Measurements from ENCODE around the gene TBC1D23. TPM values are rescaled to one million over a fixed set of nuclear protein-coding genes. Genes with fewer than 3 reads are reported as not detected.

TBC1D23 gene
- total and polyA plus RNA-seq, 11 donors: 13.6 to 41.7 (median 32.9) TPM

DNA sequence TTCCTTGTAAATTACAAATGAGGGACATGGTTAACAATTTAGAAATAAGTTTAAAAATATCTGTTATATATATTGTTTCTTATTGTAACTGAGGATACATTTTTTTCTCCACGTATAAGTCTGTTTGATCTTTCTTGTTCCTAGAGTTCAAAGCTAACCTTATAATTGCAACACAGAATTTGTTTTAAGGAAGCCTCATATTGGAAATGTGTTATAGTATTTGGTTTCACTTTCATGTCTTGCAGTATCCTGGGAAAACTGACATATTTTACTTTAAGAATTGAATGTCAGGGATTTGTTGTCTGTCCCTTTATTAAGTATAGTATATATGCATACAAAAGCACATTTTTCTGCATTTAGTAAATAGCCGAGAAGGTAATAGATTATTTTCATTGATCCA, 50.2 kb downstream of the TBC1D23 start:
- intact Hi-C loops (cut with DNase I): loop anchor here in 2 of 10 donors (5.0 to 10.0 kb wide), 2 partner anchors 281 to 284 kb away; no protein-coding TSS in a partner anchor
- 62 to 76% (median 68%) methylated on average over 2 of the region's 2 CpGs for WGBS, 4 donors
- ATAC-seq (no peak), DNase-seq (no peak)
- Histone ChIP-seq H3K4me1 (no peaks in the 10 kb centered on the region), H3K4me3 (no peak overlapping the region), H3K27ac (no peak overlapping the region), H3K9me3 (no peaks in the 10 kb centered on the region), H3K36me3 (peaks cover 0 to 99% (median 64%) of the 10 kb centered on the region in 9 donors), H3K27me3 (no peaks in the 10 kb centered on the region)
- no peak for TF ChIP-seq POLR2A (IDR thresholded peaks at IDR 0.05)
- TF ChIP-seq, protein P1, sequence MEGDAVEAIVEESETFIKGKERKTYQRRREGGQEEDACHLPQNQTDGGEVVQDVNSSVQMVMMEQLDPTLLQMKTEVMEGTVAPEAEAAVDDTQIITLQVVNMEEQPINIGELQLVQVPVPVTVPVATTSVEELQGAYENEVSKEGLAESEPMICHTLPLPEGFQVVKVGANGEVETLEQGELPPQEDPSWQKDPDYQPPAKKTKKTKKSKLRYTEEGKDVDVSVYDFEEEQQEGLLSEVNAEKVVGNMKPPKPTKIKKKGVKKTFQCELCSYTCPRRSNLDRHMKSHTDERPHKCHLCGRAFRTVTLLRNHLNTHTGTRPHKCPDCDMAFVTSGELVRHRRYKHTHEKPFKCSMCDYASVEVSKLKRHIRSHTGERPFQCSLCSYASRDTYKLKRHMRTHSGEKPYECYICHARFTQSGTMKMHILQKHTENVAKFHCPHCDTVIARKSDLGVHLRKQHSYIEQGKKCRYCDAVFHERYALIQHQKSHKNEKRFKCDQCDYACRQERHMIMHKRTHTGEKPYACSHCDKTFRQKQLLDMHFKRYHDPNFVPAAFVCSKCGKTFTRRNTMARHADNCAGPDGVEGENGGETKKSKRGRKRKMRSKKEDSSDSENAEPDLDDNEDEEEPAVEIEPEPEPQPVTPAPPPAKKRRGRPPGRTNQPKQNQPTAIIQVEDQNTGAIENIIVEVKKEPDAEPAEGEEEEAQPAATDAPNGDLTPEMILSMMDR (IDR thresholded peaks at IDR 0.05): no peak

DNA sequence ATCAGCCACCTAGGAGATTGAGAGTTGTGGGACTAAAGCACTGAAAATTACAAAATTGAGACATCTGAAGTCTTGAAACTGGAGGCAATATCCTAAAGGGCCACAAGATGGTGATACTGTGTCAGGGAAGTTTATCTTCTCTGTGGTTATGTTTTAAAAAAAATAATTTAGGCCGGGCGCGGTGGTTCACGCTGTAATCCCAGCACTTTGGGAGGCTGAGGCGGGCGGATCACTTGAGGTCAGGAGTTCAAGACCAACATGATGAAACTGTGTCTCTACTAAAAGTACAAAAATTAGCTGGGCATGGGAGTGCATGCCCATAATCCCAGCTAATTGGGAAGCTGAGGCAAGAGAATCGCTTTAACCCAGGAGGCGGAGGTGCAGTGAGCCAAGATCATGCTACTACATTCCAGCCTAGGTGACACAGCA, 55.9 kb downstream of the TBC1D23 start:
- 33 to 42% (median 39%) methylated on average over 8 of the region's 8 CpGs for WGBS, 4 donors
- ATAC-seq (peak; percentile 47 to 86 (median 68)), DNase-seq (peak in 1 of 5 donors; percentile 17)
- intact Hi-C loops (cut with DNase I): loop anchor here in 9 of 10 donors (2.0 to 10.0 kb wide), 4 partner anchors 271 to 278 kb away; no protein-coding TSS in a partner anchor
- Histone ChIP-seq H3K9me3 (no peaks in the 10 kb centered on the region), H3K36me3 (peaks cover 3 to 89% (median 56%) of the 10 kb centered on the region in 9 donors), H3K27ac (no peak overlapping the region), H3K4me1 (peaks cover 0 to 10% (median 0%) of the 10 kb centered on the region in 12 donors), H3K27me3 (no peaks in the 10 kb centered on the region), H3K4me3 (no peak overlapping the region)
- no peak for TF ChIP-seq POLR2A (IDR thresholded peaks at IDR 0.05)
- TF ChIP-seq, protein P1 (IDR thresholded peaks at IDR 0.05): peak; percentile 47 to 76 (median 62)

DNA sequence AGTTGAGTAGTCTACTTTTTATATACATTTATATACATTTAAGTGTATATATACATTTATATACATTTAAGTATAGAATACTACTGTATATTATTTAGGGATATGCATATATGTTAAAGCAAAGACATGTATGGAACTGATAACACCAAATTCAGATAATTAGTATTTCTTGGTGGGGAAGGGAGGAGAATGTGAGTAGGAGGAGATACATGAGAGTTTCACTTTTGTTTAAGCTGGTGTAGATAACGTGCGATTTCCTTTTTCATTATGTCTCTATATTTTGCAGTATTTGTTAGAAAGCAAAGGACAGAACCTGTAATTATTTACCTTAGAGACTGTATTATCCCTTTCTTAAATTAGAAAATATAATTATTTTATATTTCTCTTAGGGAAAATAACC, 57.1 kb downstream of the TBC1D23 start:
- Histone ChIP-seq H3K36me3 (peaks cover 3 to 89% (median 63%) of the 10 kb centered on the region in 9 donors), H3K9me3 (no peaks in the 10 kb centered on the region), H3K4me1 (peaks cover 0 to 10% (median 0%) of the 10 kb centered on the region in 12 donors), H3K27me3 (no peaks in the 10 kb centered on the region), H3K4me3 (no peak overlapping the region), H3K27ac (peak overlapping the region in 1 of 12 donors; percentile 1)
- DNase-seq: no peak
- WGBS, 4 donors: 69 to 80% (median 72%) methylated on average over 2 of the region's 2 CpGs
- TF ChIP-seq POLR2A (IDR thresholded peaks at IDR 0.05): no peak
- TF ChIP-seq, protein P1 (IDR thresholded peaks at IDR 0.05): no peak
- ATAC-seq: no peak
- intact Hi-C loops (cut with DNase I): loop anchor here in 9 of 10 donors (2.0 to 10.0 kb wide), 4 partner anchors 269 to 277 kb away; no protein-coding TSS in a partner anchor

DNA sequence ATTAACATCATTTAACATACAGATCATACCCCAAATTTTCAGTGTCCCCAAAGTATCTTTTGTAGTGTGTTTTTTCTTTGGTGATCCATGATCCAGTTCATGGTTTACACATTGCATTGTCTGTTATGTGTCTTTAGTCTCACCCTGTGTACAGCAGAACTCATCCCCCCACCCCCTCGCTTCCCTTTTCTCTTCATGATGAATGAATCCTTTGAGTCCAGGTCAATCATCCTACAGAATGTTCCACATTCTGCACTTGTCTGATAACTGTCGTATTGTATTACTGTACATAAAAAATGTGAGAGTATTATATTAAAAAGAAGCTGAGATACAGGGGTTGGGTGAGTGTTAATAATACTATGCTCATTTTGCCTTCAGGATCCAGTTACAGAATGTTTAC, 59.2 kb downstream of the TBC1D23 start:
- H3K36me3 ChIP-seq: peaks cover 3 to 93% (median 76%) of the 10 kb centered on the region in 9 donors

More for the DNA sequence above, 59.2 kb downstream of the TBC1D23 start:
- DNase-seq (no peak), ATAC-seq (no peak)
- Histone ChIP-seq H3K4me3 (no peak overlapping the region), H3K27me3 (no peaks in the 10 kb centered on the region), H3K9me3 (no peaks in the 10 kb centered on the region), H3K27ac (no peak overlapping the region), H3K4me1 (peaks cover 0 to 10% (median 0%) of the 10 kb centered on the region in 12 donors)
- intact Hi-C loops (cut with DNase I): loop anchor here in 6 of 10 donors (5.0 to 10.0 kb wide), 3 partner anchors 267 to 275 kb away; no protein-coding TSS in a partner anchor
- TF ChIP-seq, protein P1 (IDR thresholded peaks at IDR 0.05): no peak
- TF ChIP-seq POLR2A (IDR thresholded peaks at IDR 0.05): no peak
- WGBS, 4 donors: 87 to 94% (median 91%) methylated on average over 2 of the region's 2 CpGs

Measured in heart left ventricle (tissue), 16 donors.